HepG2 (cell line): ENCODE measurements around the gene CTRL. TPM values are rescaled to one million over a fixed set of nuclear protein-coding genes. Genes with fewer than 3 reads are reported as not detected.

Experiments used
- FOSL2 ChIP-seq: sonication (generic); formaldehyde crosslinking; IDR thresholded peaks from 2 replicates; pipeline ENCODE4 v1.4.0; 2020; ENCODE audit warnings: missing genetic modification reagents
- KLF13 ChIP-seq: sonication (generic); formaldehyde crosslinking; IDR thresholded peaks from 2 replicates; pipeline ENCODE4 v1.4.0; 2020; ENCODE audit warnings: mild to moderate bottlenecking, missing genetic modification reagents
- MED8 ChIP-seq: sonication (generic); formaldehyde crosslinking; IDR thresholded peaks from 2 replicates; pipeline ENCODE4 v1.8.1; 2023; ENCODE audit warnings: mild to moderate bottlenecking, missing genetic modification reagents; ENCODE audit not compliant: insufficient replicate concordance
- POLR2G ChIP-seq: fragments of 200-400 bp; formaldehyde crosslinking; IDR thresholded peaks from 2 replicates; pipeline ENCODE4 v1.6.1; 2018; ENCODE audit warnings: mild to moderate bottlenecking, low read depth, low read length, moderate library complexity
- REXO4 ChIP-seq: sonication (generic); formaldehyde crosslinking; IDR thresholded peaks from 2 replicates; pipeline ENCODE4 v1.8.0; 2022; ENCODE audit warnings: missing genetic modification reagents, mild to moderate bottlenecking, borderline replicate concordance
- SMAD1 ChIP-seq: sonication (generic); formaldehyde crosslinking; IDR thresholded peaks from 2 replicates; pipeline ENCODE4 v1.4.0; 2020; ENCODE audit warnings: missing genetic modification reagents, low read depth, mild to moderate bottlenecking, borderline replicate concordance
- SRSF9 ChIP-seq: fragments of 200-400 bp; formaldehyde crosslinking; IDR thresholded peaks from 2 replicates; pipeline ENCODE4 v1.6.1; 2018; ENCODE audit warnings: borderline replicate concordance, mild to moderate bottlenecking, low read depth, low read length; ENCODE audit not compliant: insufficient read depth, poor library complexity, severe bottlenecking
- ZFP1 ChIP-seq: IDR thresholded peaks from 2 replicates; pipeline ENCODE4 v1.6.1; 2016
- ZNF446 ChIP-seq: sonication (generic); formaldehyde crosslinking; IDR thresholded peaks from 2 replicates; pipeline ENCODE4 v1.5.0; 2020; ENCODE audit warnings: mild to moderate bottlenecking, missing genetic modification reagents
- ZNF607 ChIP-seq: sonication (generic); formaldehyde crosslinking; IDR thresholded peaks from 2 replicates; pipeline ENCODE4 v1.5.1; 2020; ENCODE audit warnings: missing genetic modification reagents, mild to moderate bottlenecking, borderline replicate concordance
- ZNF7 ChIP-seq: IDR thresholded peaks from 2 replicates; pipeline ENCODE4 v1.6.1; 2016; ENCODE audit warnings: missing biosample characterization, missing genetic modification reagents
- polyA plus RNA-seq, 8 experiments: library from polyadenylated mRNA; depleted of rRNA in 3 of 8; stranded (reverse) in 7 of 8; unstranded in 1 of 8; fragments of >200 nt; fragmentation: Illumina TruSeq in 4 of 8; extraction: Trizol in 4 of 8; gene quantifications; 2 replicates each; pipeline versions ENCODE4 v1.2.1 to v1.2.3, GENCODE V29; 2011 to 2016; ENCODE audit warnings: low read depth in 4 of 8, missing spikeins in 1 of 8, mixed read lengths in 1 of 8; ENCODE audit not compliant: insufficient read depth in 1 of 8
- total RNA-seq, 5 experiments: library from RNA; depleted of rRNA; stranded (reverse); fragments of >200 nt; fragmentation: Illumina TruSeq; extraction: Trizol; gene quantifications; 2 replicates each; pipeline ENCODE4 v1.2.3, GENCODE V29; 2016; ENCODE audit warnings: low read depth in 1 of 5
- TF ChIP-seq, protein P1 (sequence below): sonication (generic); formaldehyde crosslinking; IDR thresholded peaks from 2 replicates; pipeline ENCODE4 v1.8.0; 2023; ENCODE audit warnings: mild to moderate bottlenecking, missing genetic modification reagents
- TF ChIP-seq, protein P2 (sequence below): sonication (generic); formaldehyde crosslinking; IDR thresholded peaks from 2 replicates; pipeline ENCODE4 v1.4.0; 2020; ENCODE audit warnings: mild to moderate bottlenecking, missing genetic modification reagents
- TF ChIP-seq, protein P3 (sequence below): sonication (generic); formaldehyde crosslinking; IDR thresholded peaks from 2 replicates; pipeline ENCODE4 v1.4.0; 2020; ENCODE audit warnings: mild to moderate bottlenecking, missing genetic modification reagents
- TF ChIP-seq, protein P4 (sequence below): sonication (generic); formaldehyde crosslinking; conservative IDR thresholded peaks from 2 replicates; pipeline ENCODE4 v1.8.0; 2022; ENCODE audit warnings: mild to moderate bottlenecking, moderate library complexity, missing genetic modification reagents

The CTRL gene
- total and polyA plus RNA-seq, 2 of the 13 experiments (the other 11 are each of a cell fraction or from before 2014, with no cell fraction given): 1.9 to 2.7 TPM

DNA sequence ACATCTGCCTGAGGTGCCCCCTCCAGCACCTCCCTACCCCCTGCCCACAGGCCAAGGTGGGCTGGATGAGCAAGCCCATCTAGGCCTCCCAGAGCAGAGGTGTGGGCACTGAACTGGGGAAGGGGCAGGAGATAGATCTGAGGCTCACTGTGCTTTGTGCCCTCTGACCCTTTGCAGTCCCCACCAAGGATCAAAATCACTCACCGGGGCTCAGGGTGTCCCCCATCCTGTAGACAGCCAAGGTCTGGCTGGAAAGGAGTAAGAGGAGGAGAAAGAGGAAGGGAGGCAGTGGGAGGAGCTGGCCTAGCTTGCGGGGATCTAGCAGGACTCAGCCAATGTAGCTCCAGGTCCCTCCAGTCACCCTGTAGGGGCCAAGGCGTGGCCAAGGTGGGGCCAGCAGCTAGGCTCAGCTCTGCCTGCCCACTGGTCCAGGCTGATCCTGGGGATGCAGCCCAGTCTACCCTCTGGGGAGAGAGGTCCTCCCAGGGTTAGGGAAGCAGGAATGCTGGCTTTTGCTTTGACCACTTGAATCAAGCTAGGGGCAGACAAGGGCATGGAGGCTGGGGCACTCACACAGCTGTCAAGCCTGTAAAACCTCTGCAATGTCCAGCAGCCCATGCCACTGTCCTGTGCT lies 35.0 kb upstream of the CTRL start (continued):
- TF ChIP-seq, protein P1, sequence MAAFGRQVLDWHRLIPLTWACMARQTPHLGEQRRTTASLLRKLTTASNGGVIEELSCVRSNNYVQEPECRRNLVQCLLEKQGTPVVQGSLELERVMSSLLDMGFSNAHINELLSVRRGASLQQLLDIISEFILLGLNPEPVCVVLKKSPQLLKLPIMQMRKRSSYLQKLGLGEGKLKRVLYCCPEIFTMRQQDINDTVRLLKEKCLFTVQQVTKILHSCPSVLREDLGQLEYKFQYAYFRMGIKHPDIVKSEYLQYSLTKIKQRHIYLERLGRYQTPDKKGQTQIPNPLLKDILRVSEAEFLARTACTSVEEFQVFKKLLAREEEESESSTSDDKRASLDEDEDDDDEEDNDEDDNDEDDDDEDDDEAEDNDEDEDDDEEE: no peak
- no peak; the same call in 1 of the 2 replicates for TF ChIP-seq POLR2G
- no peak for TF ChIP-seq KLF13 (CRISPR knock-in tag)
- TF ChIP-seq ZNF7 (CRISPR knock-in tag): no peak
- no peak for TF ChIP-seq SRSF9
- TF ChIP-seq SMAD1 (CRISPR knock-in tag): no peak
- TF ChIP-seq ZNF607 (CRISPR knock-in tag): no peak
- no peak for TF ChIP-seq REXO4 (CRISPR knock-in tag)
- TF ChIP-seq ZFP1 (CRISPR knock-in tag): no peak
- TF ChIP-seq, protein P2, sequence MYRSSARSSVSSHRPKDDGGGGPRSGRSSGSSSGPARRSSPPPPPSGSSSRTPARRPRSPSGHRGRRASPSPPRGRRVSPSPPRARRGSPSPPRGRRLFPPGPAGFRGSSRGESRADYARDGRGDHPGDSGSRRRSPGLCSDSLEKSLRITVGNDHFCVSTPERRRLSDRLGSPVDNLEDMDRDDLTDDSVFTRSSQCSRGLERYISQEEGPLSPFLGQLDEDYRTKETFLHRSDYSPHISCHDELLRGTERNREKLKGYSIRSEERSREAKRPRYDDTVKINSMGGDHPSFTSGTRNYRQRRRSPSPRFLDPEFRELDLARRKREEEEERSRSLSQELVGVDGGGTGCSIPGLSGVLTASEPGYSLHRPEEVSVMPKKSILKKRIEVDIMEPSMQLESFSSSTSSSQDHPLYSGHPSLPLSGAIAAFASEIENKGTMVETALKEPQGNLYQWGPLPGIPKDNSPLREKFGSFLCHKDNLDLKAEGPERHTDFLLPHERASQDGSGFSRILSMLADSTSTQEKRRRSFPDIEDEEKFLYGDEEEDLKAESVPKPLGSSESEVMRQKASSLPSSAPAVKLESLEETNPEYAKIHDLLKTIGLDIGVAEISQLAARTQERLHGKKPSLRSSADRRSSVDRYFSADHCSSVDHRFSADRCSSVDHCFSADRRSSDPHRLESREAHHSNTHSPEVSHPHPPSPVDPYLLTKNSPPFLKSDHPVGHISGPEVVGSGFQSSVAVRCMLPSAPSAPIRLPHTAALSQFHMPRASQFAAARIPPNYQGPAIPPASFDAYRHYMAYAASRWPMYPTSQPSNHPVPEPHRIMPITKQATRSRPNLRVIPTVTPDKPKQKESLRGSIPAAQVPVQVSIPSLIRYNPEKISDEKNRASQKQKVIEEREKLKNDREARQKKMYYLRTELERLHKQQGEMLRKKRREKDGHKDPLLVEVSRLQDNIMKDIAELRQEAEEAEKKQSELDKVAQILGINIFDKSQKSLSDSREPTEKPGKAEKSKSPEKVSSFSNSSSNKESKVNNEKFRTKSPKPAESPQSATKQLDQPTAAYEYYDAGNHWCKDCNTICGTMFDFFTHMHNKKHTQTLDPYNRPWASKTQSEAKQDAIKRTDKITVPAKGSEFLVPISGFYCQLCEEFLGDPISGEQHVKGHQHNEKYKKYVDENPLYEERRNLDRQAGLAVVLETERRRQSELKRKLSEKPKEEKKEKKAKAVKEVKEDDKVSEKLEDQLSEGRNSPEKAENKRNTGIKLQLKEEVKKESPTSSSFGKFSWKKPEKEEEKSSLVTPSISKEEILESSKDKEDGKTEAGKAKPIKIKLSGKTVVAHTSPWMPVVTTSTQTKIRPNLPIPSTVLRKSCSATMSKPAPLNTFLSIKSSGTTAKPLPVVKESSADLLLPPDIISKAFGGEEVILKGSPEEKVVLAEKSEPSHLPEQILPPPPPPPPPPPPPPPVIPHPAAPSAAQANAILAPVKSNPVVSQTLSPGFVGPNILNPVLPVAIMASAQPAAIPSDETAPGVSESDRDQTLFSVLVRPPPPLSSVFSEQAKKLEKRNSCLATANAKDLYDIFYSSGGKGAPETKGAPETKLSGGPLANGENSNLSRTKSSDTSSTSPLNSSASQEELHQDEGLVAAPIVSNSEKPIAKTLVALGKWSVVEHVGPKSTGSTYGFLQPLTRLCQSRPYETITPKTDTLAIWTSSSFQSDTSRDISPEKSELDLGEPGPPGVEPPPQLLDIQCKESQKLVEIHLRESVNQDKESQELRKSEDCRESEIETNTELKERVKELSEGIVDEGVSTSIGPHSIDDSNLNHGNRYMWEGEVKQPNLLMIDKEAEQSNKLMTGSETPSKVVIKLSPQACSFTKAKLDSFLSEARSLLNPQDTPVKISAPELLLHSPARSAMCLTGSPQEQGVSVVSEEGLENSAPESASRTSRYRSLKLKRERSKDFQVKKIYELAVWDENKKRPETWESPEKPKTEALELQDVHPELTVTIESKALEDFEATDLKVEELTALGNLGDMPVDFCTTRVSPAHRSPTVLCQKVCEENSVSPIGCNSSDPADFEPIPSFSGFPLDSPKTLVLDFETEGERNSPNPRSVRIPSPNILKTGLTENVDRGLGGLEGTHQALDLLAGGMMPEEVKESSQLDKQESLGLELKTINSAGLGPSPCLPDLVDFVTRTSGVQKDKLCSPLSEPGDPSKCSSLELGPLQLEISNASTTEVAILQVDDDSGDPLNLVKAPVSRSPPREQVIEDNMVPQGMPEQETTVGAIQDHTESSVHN (CRISPR knock-in tag): no peak
- TF ChIP-seq, protein P3, sequence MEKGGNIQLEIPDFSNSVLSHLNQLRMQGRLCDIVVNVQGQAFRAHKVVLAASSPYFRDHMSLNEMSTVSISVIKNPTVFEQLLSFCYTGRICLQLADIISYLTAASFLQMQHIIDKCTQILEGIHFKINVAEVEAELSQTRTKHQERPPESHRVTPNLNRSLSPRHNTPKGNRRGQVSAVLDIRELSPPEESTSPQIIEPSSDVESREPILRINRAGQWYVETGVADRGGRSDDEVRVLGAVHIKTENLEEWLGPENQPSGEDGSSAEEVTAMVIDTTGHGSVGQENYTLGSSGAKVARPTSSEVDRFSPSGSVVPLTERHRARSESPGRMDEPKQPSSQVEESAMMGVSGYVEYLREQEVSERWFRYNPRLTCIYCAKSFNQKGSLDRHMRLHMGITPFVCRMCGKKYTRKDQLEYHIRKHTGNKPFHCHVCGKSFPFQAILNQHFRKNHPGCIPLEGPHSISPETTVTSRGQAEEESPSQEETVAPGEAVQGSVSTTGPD (CRISPR knock-in tag): no peak
- TF ChIP-seq FOSL2 (CRISPR knock-in tag): no peak
- no peak for TF ChIP-seq ZNF446 (CRISPR knock-in tag)
- TF ChIP-seq, protein P4, sequence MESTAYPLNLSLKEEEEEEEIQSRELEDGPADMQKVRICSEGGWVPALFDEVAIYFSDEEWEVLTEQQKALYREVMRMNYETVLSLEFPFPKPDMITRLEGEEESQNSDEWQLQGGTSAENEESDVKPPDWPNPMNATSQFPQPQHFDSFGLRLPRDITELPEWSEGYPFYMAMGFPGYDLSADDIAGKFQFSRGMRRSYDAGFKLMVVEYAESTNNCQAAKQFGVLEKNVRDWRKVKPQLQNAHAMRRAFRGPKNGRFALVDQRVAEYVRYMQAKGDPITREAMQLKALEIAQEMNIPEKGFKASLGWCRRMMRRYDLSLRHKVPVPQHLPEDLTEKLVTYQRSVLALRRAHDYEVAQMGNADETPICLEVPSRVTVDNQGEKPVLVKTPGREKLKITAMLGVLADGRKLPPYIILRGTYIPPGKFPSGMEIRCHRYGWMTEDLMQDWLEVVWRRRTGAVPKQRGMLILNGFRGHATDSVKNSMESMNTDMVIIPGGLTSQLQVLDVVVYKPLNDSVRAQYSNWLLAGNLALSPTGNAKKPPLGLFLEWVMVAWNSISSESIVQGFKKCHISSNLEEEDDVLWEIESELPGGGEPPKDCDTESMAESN: no peak
- TF ChIP-seq MED8 (CRISPR knock-in tag): no peak
